Suppressor macrophage treated with lipopolysaccharide for 1 hour (primary cell): ENCODE measurements around the gene SMURF1.

Experiments used
- DNase-seq, 3 donors: peaks; one replicate each; pipeline ENCODE4 v3.0.0-alpha.2; 2020 to 2022

Gene SMURF1

GRCh38 chr7:99027841-99028240 lies 116.1 kb downstream of the SMURF1 start:
- no peak for DNase-seq

DNA sequence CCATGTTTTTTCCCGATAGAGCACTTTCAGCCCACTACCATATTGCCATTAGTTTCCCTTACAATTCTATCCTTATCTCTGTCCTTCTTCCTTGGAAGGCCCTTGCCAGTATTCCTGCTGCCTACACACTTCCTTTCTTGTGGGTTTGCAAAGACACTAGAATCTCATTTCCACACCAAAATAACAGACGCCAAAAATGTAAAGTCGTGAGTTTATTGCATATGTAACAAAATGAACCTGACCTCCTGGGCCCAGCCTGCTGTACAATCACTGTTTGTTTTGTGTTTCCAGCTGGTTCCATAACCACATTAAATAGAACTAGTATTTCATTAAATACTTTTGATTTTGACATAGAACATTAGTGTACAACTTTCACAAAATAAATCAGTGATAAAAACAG lies 116.7 kb downstream of the SMURF1 start:
- no peak for DNase-seq

DNA sequence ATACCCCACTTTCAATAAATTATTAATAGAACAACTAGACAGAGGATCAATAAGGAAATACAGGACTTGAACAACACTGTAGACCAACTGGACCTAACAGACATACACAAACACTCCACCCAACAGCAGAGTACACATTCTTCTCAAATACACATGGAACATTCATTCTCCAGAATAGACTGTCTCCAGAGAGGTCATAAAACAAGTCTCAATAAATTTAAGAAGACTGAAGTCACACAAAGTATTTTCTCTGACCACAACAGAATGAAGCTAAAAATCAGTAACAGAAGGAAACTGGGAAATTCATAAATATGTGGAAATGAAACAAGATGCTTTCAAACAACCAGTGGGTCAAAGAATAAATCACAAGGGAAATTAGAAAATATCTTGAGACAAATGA lies 119.8 kb downstream of the SMURF1 start:
- DNase-seq, result no peak

DNA sequence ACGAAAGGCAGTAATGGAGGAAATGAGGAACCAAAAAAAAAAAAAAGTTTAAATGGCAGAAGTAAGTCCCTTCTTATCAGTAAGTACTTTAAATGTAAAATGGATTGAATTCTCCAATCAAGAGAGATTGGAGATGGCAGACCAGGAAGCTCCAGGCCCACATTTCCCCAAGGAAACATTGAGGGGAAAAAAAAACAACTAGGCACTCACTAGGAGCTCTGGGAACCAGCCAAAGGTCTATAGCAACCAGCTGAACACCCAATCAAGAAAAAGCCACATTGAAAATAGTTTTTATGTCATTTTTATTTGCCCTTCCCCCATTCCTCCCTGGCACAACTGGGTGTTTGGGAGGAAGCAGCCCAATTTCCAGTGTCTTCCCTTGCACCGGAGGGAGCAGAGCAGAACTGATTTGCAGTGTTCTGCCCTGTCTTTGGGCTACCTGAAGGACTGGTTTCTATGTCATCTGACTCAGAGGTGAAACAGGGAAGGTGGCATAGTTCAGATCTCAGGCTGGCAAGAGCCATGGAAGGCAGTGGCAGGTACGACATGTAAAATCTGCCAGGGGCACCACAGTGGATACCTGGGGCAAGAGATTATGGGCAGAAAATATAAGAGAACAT lies 121.9 kb downstream of the SMURF1 start:
- DNase-seq, result peak in 1 of 3 donors; percentile 13

DNA sequence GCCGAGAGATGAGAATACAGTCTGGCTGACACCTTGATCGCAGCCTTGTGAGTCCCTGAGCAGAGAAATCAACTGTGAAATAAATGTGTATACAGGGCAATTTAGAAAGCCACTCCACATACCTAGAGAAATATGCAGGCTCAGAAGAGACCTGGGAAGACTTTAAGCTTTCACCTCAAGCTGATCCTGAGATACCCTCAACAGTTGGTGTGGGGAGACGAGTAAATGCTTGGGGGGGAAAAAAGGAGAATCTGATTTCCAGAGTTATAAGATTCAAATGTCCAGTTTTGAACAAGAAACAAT lies 123.5 kb downstream of the SMURF1 start:
- no peak for DNase-seq

GRCh38 chr7:99019523-99020412 lies 124.1 kb downstream of the SMURF1 start:
- DNase-seq, result no peak

DNA sequence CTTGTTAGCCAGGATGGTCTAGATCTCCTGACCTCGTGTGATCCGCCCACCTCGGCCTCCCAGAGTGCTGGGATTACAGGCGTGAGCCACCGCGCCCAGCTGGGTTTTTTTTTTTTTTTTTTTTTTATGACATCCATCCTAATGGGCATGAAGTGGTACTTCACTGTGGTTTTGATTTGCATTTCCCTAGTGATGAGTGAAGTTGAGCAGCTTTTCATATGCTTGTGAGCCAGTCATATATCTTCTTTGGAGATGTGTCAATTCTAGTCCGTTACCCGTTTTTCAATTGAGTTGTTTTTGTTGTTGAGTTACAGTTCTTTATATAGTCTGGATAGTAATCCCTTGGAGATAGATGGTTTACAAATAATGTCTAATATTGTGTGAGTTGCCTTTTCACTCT lies 127.7 kb downstream of the SMURF1 start:
- no peak for DNase-seq

DNA sequence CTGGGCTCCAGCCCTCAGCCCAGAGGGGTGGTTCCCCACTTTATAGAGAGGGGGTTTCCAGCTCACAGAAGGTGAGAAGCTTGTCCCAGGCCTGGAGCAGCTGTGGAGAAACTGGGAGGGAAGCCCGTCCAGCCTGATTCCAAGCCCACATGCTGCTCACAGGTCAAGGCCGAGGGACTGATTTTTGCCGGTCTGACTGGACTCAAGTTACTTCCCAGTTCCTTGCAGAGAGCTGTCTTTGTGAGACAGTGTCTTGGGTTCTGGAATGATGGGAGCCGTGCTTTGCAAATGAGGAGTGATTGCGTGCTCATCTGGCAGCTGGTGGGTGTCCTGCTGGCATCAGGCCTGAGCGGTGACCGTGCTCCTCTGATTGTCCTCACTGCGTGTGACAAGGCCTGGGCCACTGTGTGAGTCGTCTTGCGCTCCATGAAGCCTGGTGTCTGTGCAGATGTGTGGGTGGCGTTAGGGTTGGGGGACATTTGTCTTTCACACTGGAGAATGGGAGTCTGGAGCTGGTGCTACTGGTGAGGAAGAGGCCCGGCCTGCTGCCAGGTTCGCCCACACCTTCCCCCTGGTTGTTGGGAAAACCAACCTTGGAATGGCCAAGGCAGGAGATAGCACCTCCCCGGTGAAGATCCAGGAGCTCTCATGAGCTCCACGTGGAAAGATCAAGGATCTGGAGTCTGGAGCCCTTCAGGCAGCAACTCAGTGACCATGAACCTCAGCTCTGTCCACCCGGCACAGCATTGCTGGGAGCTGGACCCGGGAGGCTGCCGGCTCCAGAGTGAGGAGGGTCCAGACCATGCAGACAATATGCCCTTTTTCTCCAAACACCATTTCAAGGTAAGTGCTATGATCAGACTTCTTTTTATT lies 129.6 kb downstream of the SMURF1 start:
- no peak for DNase-seq

DNA sequence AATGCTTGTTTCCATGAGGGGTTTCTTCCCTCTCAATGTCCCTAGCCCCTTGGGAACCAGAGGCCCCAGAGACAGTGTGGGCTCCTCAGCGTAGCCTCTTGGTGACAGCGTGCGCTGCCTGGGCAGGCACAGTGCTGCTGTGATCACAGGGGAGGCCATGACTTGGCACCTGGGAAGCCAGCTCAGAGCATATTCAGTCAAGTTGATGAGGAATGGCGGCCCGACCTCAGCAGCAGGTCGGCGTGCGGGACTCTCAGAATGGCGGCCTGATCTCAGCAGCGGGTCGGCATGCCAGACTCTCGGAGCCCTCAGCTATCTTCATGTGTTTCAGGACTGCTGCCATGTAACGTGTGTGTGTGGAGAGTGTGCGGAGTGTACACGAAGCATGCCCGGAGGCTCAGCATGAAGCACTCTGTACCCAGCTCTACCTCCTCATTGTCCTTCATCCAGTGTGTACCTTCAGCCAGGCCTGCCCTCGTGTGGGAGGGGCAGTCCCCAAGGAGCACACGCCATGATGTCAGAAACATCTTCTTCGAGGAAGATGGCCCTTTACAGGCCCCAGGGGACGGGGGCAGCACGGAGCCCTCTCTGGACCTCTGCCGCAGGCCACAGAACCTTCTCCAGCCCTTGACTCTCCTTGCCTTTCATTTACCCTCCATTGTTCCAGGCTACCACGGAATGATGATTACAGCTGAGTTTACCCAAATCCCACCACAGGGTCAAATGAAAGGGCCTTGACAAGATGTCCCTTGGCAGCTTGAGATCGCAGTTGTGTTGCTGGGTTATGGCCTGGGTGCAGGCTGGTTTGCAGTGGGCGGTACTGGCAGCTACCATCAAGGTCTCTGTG lies 130.4 kb downstream of the SMURF1 start:
- no peak for DNase-seq

GRCh38 chr7:99012722-99013121 lies 131.2 kb downstream of the SMURF1 start:
- DNase-seq, result no peak

- no peak for DNase-seq
Measured at GRCh38 chr7:99011706-99012404, 132.1 kb downstream of the SMURF1 start.

- DNase-seq, result no peak
Measured at GRCh38 chr7:99011341-99011705, 132.6 kb downstream of the SMURF1 start.

- no peak for DNase-seq
Measured at GRCh38 chr7:99010281-99010680, 133.6 kb downstream of the SMURF1 start.

DNA sequence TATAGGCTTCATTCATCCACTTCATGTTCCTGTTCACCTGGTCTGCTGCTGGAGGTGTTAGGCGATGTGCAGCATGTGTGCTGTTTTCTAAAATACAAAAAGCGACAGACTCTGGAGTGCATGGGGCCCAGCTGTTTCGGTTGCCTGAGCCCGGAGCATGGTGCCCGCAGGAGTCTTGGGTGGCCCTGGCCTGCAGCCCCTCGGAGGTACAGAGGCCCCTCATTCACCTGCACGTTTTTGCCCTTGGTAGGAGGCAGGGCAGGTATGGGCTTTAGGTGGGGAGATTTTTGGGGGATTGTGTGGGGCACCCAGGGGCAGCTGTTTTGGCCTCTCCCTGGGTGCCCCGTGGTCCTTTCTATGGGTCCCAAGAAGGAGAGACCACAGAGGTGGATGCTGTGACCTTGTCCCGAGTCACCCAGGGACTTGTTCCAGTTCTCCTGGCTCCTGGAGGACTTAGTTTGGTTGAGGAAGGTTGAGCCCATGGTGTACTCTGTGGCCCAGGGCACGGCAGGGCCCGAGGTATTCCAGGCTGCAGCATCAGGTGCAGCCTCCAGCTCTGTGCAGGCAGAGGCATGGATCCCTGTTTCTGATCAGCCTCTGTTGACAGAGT lies 134.9 kb downstream of the SMURF1 start:
- no peak for DNase-seq

GRCh38 chr7:99008181-99008631 lies 135.7 kb downstream of the SMURF1 start:
- DNase-seq, result no peak

- no peak for DNase-seq
Measured at GRCh38 chr7:99006739-99007424, 137.0 kb downstream of the SMURF1 start.

GRCh38 chr7:99005776-99006175 lies 138.1 kb downstream of the SMURF1 start:
- DNase-seq, result peak in 2 of 3 donors; percentile 44 to 56

DNA sequence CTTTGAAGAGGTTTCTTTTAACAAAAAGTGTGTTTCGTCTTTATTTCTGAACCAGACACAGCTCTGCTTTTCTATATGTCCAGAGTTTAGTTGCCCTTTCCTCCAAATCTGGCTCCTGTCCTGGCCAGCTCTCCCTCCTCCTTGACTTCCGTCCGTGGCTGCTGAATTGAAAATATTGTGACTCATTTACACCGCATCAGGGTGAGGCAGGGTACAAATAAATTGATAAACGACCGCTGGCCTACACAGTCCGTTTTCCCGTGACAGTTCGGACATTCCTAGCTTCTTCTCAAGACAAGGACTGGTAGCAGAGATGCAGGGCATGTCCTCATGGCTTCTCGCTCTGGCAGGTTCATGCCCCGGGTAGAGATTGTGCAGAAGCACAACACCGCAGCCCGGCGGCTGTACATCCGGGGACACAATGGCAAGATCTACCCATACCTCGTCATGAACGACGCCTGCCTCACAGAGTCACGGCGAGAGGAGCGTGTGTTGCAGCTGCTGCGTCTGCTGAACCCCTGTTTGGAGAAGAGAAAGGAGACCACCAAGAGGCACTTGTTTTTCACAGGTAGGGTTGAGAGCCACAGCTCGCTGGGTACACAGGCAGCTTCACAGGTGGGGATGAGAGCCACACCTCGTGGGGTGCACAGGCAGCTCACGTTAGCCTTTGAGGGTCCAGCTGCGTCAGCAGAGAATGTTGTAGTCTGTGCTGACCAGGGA lies 139.0 kb downstream of the SMURF1 start:
- DNase-seq, result no peak

GRCh38 chr7:99004216-99004615 lies 139.7 kb downstream of the SMURF1 start:
- DNase-seq, result peak in 2 of 3 donors; percentile 10 to 18

DNA sequence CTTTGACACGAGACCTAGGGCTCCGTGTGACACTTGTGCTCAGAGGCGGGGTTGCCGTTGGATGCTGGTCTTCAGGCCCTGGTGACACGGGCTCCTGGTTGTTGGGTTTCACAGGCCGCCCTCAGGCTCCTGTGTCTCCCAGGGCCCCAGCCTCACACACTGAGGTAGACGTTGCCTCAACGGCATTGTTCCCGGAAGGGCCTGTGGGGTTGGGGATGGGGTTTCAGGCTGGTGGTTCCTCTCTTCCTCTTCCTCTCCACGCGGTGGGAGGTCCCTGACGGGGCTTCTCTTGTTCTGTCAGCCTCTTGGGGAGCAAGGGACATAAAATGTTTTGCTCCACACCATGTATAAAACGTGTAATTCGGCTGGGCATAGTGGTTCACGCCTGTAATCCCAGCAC lies 140.5 kb downstream of the SMURF1 start:
- DNase-seq, result no peak
